K562 (cell line): Measurements from ENCODE around the gene COX5A. TPM values are rescaled to one million over a fixed set of nuclear protein-coding genes. Genes with fewer than 3 reads are reported as not detected.

Source experiments
- ARNT ChIP-seq, 2 experiments: fragments of 450-650 bp; IDR thresholded peaks; 2 replicates each; pipeline ENCODE4 v1.6.1; 2016; ENCODE audit warnings: mild to moderate bottlenecking in 1 of 2
- BCOR ChIP-seq: fragments of 450-650 bp; IDR thresholded peaks from 2 replicates; pipeline ENCODE4 v1.6.1; 2016
- CXXC5 ChIP-seq: fragments of 250-450 bp; sonication (Bioruptor Pico); IDR thresholded peaks from 2 replicates; pipeline ENCODE4 v1.8.0; 2022; ENCODE audit warnings: inconsistent platforms, mild to moderate bottlenecking, moderate library complexity
- FOXA3 ChIP-seq, 2 experiments: fragments of 450-650 bp in 1 of 2; sonication (generic) in 1 of 2; formaldehyde crosslinking; IDR thresholded peaks in 1 of 2; conservative IDR thresholded peaks in 1 of 2; 2 replicates each; pipeline versions ENCODE4 v1.4.0 to v1.8.0; 2020 to 2022; ENCODE audit warnings: mild to moderate bottlenecking in 2 of 2, missing genetic modification reagents in 1 of 2
- FOXK2 ChIP-seq, 2 experiments: fragments of 450-650 bp; IDR thresholded peaks in 1 of 2; conservative IDR thresholded peaks in 1 of 2; 2 replicates each; pipeline ENCODE4 v1.6.1; 2016; ENCODE audit warnings: low read depth in 2 of 2, mild to moderate bottlenecking in 1 of 2
- HIVEP1 ChIP-seq: fragments of 250-450 bp; sonication (Bioruptor Pico); IDR thresholded peaks from 2 replicates; pipeline ENCODE4 v1.4.0; 2020; ENCODE audit warnings: mild to moderate bottlenecking
- MTA1 ChIP-seq: fragments of 450-650 bp; IDR thresholded peaks from 2 replicates; pipeline ENCODE4 v1.6.1; 2017; ENCODE audit warnings: borderline replicate concordance
- POLR2B ChIP-seq: fragments of 450-650 bp; IDR thresholded peaks from 2 replicates; pipeline ENCODE4 v1.6.1; 2018; ENCODE audit warnings: low read depth; ENCODE audit not compliant: partially characterized antibody
- RB1 ChIP-seq: fragments of 450-650 bp; IDR thresholded peaks from 2 replicates; pipeline ENCODE4 v1.6.1; 2017; ENCODE audit warnings: low read depth, mild to moderate bottlenecking
- RFX7 ChIP-seq: fragments of 250-450 bp; sonication (Bioruptor Pico); IDR thresholded peaks from 2 replicates; pipeline ENCODE4 v1.5.1; 2021; ENCODE audit warnings: mild to moderate bottlenecking
- SIN3A ChIP-seq, 2 experiments: fragments of 150-350 bp in 1 of 2; IDR thresholded peaks; 2 replicates each; pipeline ENCODE4 v1.6.1; 2011 to 2016; ENCODE audit warnings: borderline replicate concordance in 2 of 2, low read depth in 2 of 2, low read length in 2 of 2, mild to moderate bottlenecking in 2 of 2, moderate library complexity in 2 of 2; ENCODE audit not compliant: control insufficient read depth in 1 of 2
- SP1 ChIP-seq: sonication (generic); formaldehyde crosslinking; IDR thresholded peaks from 2 replicates; pipeline ENCODE4 v1.8.1; 2022; ENCODE audit warnings: mild to moderate bottlenecking, missing genetic modification reagents
- SP2 ChIP-seq: IDR thresholded peaks from 2 replicates; pipeline ENCODE4 v1.6.1; 2011; ENCODE audit warnings: mild to moderate bottlenecking, low read depth, low read length, moderate library complexity; ENCODE audit not compliant: poor library complexity, severe bottlenecking; ENCODE audit errors: extremely low read depth
- TBP ChIP-seq: optimal IDR thresholded peaks from 2 replicates; pipeline ENCODE3; 2011; ENCODE audit warnings: low read depth, low read length, improper control_type of control experiment
- YY1 ChIP-seq, 3 experiments: IDR thresholded peaks; 2 replicates each; pipeline ENCODE4 v1.6.1; 2011; ENCODE audit warnings: low read length in 2 of 3, mild to moderate bottlenecking in 2 of 3, moderate library complexity in 2 of 3, borderline replicate concordance in 1 of 3, control low read depth in 1 of 3, low read depth in 1 of 3; ENCODE audit not compliant: insufficient read depth in 3 of 3, insufficient replicate concordance in 2 of 3, control insufficient read depth in 1 of 3, insufficient read length in 1 of 3; ENCODE audit errors: extremely low read depth in 1 of 3
- polyA plus RNA-seq, 8 experiments: library from polyadenylated mRNA; depleted of rRNA in 4 of 8; stranded (reverse) in 5 of 8; unstranded in 3 of 8; fragments of >200 nt; fragmentation: Nextera tagmentation in 2 of 8; fragmentation: Illumina TruSeq in 1 of 8; extraction: Ambion mirVana in 2 of 8; extraction: Trizol in 1 of 8; gene quantifications; 2 replicates each; pipeline versions ENCODE4 v1.2.1 to v1.2.3, GENCODE V29; 2011 to 2014; ENCODE audit warnings: inconsistent platforms in 1 of 8, missing spikeins in 1 of 8
- total RNA-seq, 7 experiments: library from RNA; depleted of rRNA in 6 of 7; stranded (reverse); fragments of >200 nt in 6 of 7; fragmentation: Illumina TruSeq in 2 of 7; extraction: Trizol in 2 of 7; gene quantifications; 2 replicates each; pipeline versions ENCODE4 v1.2.1 to v1.2.3, GENCODE V29; 2011 to 2021; ENCODE audit warnings: low replicate concordance in 1 of 7
- TF ChIP-seq, protein P1 (sequence below): fragments of 250-450 bp; sonication (Bioruptor Pico); IDR thresholded peaks from 2 replicates; pipeline ENCODE4 v1.4.0; 2020; ENCODE audit warnings: mild to moderate bottlenecking
- TF ChIP-seq, protein P2 (sequence below): fragments of 450-650 bp; IDR thresholded peaks from 2 replicates; pipeline ENCODE4 v1.6.1; 2016; ENCODE audit warnings: borderline replicate concordance
- TF ChIP-seq, protein P3 (sequence below): sonication (generic); formaldehyde crosslinking; IDR thresholded peaks from 2 replicates; pipeline ENCODE4 v1.9.0; 2022; ENCODE audit warnings: mild to moderate bottlenecking, missing genetic modification reagents

Gene COX5A
- total and polyA plus RNA-seq, 9 of the 15 experiments (the other 6 are each of a cell fraction or from before 2014, with no cell fraction given) = 86.8 to 553 (median 371) TPM

DNA sequence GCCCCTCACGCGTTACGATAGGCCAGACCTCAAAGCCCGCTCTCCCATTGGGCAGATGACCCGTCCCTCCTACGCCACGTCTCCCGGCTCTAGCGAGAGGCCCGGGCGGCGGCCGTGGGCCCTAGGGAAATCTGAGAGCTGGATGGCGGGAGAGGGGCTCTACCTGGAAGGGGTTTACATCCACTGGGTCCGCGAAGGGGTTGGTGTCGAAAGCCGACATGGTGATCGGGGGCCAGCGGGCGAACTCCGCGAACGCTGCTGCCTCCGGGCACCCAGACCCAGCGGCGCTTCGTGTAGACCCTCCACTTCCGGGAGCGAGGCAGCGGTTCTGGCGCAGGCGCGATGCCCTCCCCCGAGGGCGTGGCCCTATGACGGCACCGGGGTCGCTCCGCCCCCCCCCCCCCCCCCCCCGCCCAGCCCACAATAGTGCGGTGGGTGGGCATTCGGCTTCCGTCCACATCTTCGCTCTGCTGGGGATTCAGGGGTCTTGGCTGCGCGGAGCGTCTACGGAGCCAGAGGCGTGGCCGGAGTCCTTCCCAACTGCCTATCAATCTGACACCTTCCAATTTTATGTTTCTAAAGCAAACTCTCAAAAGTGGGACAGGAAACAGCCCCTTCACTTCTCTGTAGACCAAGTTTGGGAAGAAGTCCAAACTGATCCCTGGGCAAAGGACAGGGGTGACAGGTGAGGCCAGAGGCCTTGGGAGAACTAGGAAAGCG lies 64.7 kb downstream of the COX5A start, which contains the start of gene SCAMP2 (continued):
- TF ChIP-seq FOXA3 (CRISPR knock-in tag; conservative IDR thresholded peaks at IDR 0.05 in 1 of 2, IDR thresholded peaks at IDR 0.05 in 1 of 2) (0 out of 4 replicates have a peak, but pooled peaks of 1 of the 2 experiments have one; percentile 19), RFX7 (no peak), CXXC5 (CRISPR knock-in tag) (peak; percentile 94), SP2 (peak; percentile 72), ARNT (IDR thresholded peaks at IDR 0.05) (no peak), BCOR (no peak), SP1 (CRISPR knock-in tag) (peak; percentile 78), SIN3A (IDR thresholded peaks at IDR 0.05; ENCODE audit: borderline replicate concordance in 2 of 2, control insufficient read depth in 1 of 2, low read depth in 2 of 2, low read length in 2 of 2) (peak; percentile 62 to 90), FOXK2 (conservative IDR thresholded peaks at IDR 0.05 in 1 of 2, IDR thresholded peaks at IDR 0.05 in 1 of 2; ENCODE audit: low read depth in 2 of 2) (0 out of 4 replicates have a peak, but pooled peaks of 1 of the 2 experiments have one; percentile 20), RB1 (peak; percentile 67), POLR2B (peak; percentile 92), HIVEP1 (CRISPR knock-in tag) (0 out of 2 replicates have a peak, but pooled peaks have one; percentile 20), TBP (peak; percentile 70), MTA1 (no peak), YY1 (IDR thresholded peaks at IDR 0.05; ENCODE audit: borderline replicate concordance in 1 of 3, control insufficient read depth in 1 of 3, extremely low read depth in 1 of 3, insufficient read depth in 3 of 3, insufficient read length in 1 of 3, insufficient replicate concordance in 2 of 3, low read depth in 1 of 3, low read length in 2 of 3) (peak in 1 of 3 experiments; percentile 22)
- TF ChIP-seq, protein P1, sequence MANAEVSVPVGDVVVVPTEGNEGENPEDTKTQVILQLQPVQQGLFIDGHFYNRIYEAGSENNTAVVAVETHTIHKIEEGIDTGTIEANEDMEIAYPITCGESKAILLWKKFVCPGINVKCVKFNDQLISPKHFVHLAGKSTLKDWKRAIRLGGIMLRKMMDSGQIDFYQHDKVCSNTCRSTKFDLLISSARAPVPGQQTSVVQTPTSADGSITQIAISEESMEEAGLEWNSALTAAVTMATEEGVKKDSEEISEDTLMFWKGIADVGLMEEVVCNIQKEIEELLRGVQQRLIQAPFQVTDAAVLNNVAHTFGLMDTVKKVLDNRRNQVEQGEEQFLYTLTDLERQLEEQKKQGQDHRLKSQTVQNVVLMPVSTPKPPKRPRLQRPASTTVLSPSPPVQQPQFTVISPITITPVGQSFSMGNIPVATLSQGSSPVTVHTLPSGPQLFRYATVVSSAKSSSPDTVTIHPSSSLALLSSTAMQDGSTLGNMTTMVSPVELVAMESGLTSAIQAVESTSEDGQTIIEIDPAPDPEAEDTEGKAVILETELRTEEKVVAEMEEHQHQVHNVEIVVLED (CRISPR knock-in tag) = peak; percentile 64
- TF ChIP-seq, protein P2, sequence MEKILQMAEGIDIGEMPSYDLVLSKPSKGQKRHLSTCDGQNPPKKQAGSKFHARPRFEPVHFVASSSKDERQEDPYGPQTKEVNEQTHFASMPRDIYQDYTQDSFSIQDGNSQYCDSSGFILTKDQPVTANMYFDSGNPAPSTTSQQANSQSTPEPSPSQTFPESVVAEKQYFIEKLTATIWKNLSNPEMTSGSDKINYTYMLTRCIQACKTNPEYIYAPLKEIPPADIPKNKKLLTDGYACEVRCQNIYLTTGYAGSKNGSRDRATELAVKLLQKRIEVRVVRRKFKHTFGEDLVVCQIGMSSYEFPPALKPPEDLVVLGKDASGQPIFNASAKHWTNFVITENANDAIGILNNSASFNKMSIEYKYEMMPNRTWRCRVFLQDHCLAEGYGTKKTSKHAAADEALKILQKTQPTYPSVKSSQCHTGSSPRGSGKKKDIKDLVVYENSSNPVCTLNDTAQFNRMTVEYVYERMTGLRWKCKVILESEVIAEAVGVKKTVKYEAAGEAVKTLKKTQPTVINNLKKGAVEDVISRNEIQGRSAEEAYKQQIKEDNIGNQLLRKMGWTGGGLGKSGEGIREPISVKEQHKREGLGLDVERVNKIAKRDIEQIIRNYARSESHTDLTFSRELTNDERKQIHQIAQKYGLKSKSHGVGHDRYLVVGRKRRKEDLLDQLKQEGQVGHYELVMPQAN = peak; percentile 92
- TF ChIP-seq, protein P3, sequence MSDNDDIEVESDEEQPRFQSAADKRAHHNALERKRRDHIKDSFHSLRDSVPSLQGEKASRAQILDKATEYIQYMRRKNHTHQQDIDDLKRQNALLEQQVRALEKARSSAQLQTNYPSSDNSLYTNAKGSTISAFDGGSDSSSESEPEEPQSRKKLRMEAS (CRISPR knock-in tag) = peak; percentile 59; the same call in 1 of the 2 replicates
